Liver (tissue), 9 donors: ENCODE measurements around the gene CFAP100. TPM values are rescaled to one million over a fixed set of nuclear protein-coding genes. Genes with fewer than 3 reads are reported as not detected.

Experiments used
- DNase-seq: peaks from one replicate; pipeline ENCODE4 v3.0.0-alpha.2; 2017; ENCODE audit warnings: low spot score
- H3K27ac ChIP-seq, 2 donors: one replicate each; pipeline ENCODE4 v1.7.0; 2013; ENCODE audit warnings: inconsistent platforms in 2 of 2, low read length in 2 of 2, control low read depth in 1 of 2, low read depth in 1 of 2, mild to moderate bottlenecking in 1 of 2
- H3K27me3 ChIP-seq, 4 donors: one replicate each; pipeline versions ENCODE4 v1.6.1 to v1.7.0; 2013; ENCODE audit warnings: low read length in 3 of 4, inconsistent platforms in 1 of 4, mild to moderate bottlenecking in 1 of 4, moderate library complexity in 1 of 4; ENCODE audit not compliant: control insufficient read depth in 4 of 4, insufficient read depth in 4 of 4
- H3K36me3 ChIP-seq, 4 donors: one replicate each; pipeline versions ENCODE4 v1.6.1 to v1.7.0; 2013; ENCODE audit warnings: low read length in 3 of 4, mild to moderate bottlenecking in 3 of 4, low read depth in 1 of 4, moderate library complexity in 1 of 4; ENCODE audit not compliant: control insufficient read depth in 4 of 4, insufficient read depth in 3 of 4
- H3K4me1 ChIP-seq, 4 donors: one replicate each; pipeline versions ENCODE4 v1.6.1 to v1.7.0; 2013; ENCODE audit warnings: low read length in 3 of 4, mild to moderate bottlenecking in 3 of 4, moderate library complexity in 1 of 4; ENCODE audit not compliant: control insufficient read depth in 4 of 4, insufficient read depth in 4 of 4
- H3K4me3 ChIP-seq, 3 donors: one replicate each; pipeline versions ENCODE4 v1.6.1 to v1.7.0; 2013; ENCODE audit warnings: low read length in 3 of 3, control low read depth in 1 of 3, low read depth in 1 of 3, mild to moderate bottlenecking in 1 of 3
- H3K9ac ChIP-seq, 2 donors: one replicate each; pipeline ENCODE4 v1.7.0; 2013; ENCODE audit warnings: low read length in 2 of 2, mild to moderate bottlenecking in 2 of 2, moderate library complexity in 2 of 2, control low read depth in 1 of 2, low read depth in 1 of 2
- H3K9me3 ChIP-seq, 4 donors: one replicate each; pipeline versions ENCODE4 v1.6.1 to v1.7.0; 2013; ENCODE audit warnings: low read length in 3 of 4; ENCODE audit not compliant: control insufficient read depth in 4 of 4
- ATF3 ChIP-seq: IDR thresholded peaks from 2 replicates; pipeline ENCODE4 v1.6.1; 2016; ENCODE audit warnings: antibody characterized with exemption
- EGR1 ChIP-seq, 2 donors: IDR thresholded peaks; 2 replicates each; pipeline ENCODE4 v1.6.1; 2016 to 2018; ENCODE audit warnings: antibody characterized with exemption in 2 of 2, low read depth in 2 of 2
- FOXA1 ChIP-seq: IDR thresholded peaks from 2 replicates; pipeline ENCODE4 v1.6.1; 2016; ENCODE audit warnings: antibody characterized with exemption
- FOXA2 ChIP-seq: IDR thresholded peaks from 2 replicates; pipeline ENCODE4 v1.6.1; 2016; ENCODE audit warnings: antibody characterized with exemption
- GABPA ChIP-seq, 2 donors: IDR thresholded peaks in 1 of 2; conservative IDR thresholded peaks in 1 of 2; 2 replicates each; pipeline ENCODE4 v1.6.1; 2016; ENCODE audit warnings: antibody characterized with exemption in 2 of 2, mild to moderate bottlenecking in 1 of 2, moderate library complexity in 1 of 2
- HNF4A ChIP-seq, 2 donors: conservative IDR thresholded peaks; 2 replicates each; pipeline ENCODE4 v1.6.1; 2016; ENCODE audit warnings: antibody characterized with exemption in 2 of 2, mild to moderate bottlenecking in 2 of 2
- HNF4G ChIP-seq: IDR thresholded peaks from 2 replicates; pipeline ENCODE4 v1.6.1; 2016; ENCODE audit warnings: antibody characterized with exemption
- JUND ChIP-seq, 2 donors: IDR thresholded peaks; 2 replicates each; pipeline ENCODE4 v1.6.1; 2016; ENCODE audit warnings: antibody characterized with exemption in 2 of 2
- NR2F2 ChIP-seq: IDR thresholded peaks from 2 replicates; pipeline ENCODE4 v1.6.1; 2016; ENCODE audit warnings: antibody characterized with exemption
- RXRA ChIP-seq, 2 donors: IDR thresholded peaks; 2 replicates each; pipeline ENCODE4 v1.6.1; 2017 to 2018; ENCODE audit warnings: antibody characterized with exemption in 2 of 2, mild to moderate bottlenecking in 1 of 2
- SP1 ChIP-seq: IDR thresholded peaks from 2 replicates; pipeline ENCODE4 v1.6.1; 2018; ENCODE audit warnings: antibody characterized with exemption, mild to moderate bottlenecking
- TAF1 ChIP-seq: conservative IDR thresholded peaks from 2 replicates; pipeline ENCODE4 v1.6.1; 2016; ENCODE audit warnings: antibody characterized with exemption, mild to moderate bottlenecking
- ZBTB33 ChIP-seq: IDR thresholded peaks from 2 replicates; pipeline ENCODE4 v1.6.1; 2016; ENCODE audit warnings: antibody characterized with exemption
- WGBS: extraction: QIAGEN DNeasy Blood & Tissue Kit; methylation state at CpG from one replicate; pipeline ENCODE4 v1.1.7; 2013; 5-methylcytosine and 5-hydroxymethylcytosine counted together
- polyA plus RNA-seq, 2 donors: library from polyadenylated mRNA; stranded (reverse) in 1 of 2; unstranded in 1 of 2; fragments of 200-250 nt in 1 of 2; fragments of >200 nt in 1 of 2; fragmentation: Nextera tagmentation in 1 of 2; extraction: Ambion mirVana in 1 of 2; gene quantifications; one replicate each; pipeline versions ENCODE4 v1.2.1 to v1.2.3, GENCODE V29; 2013 to 2015
- total RNA-seq, 2 donors: library from RNA; depleted of rRNA; stranded (reverse); fragments of >200 nt; gene quantifications; one replicate each; pipeline ENCODE4 v1.2.3, GENCODE V29; 2014
- TF ChIP-seq, protein P1 (sequence below): fragments of 150-350 bp; IDR thresholded peaks from 2 replicates; pipeline ENCODE4 v1.5.1; 2017; ENCODE audit warnings: improper control_type of control experiment, low read depth, low read length; ENCODE audit not compliant: missing input control
- TF ChIP-seq, protein P2 (sequence below): IDR thresholded peaks from 2 replicates; pipeline ENCODE4 v1.6.1; 2016; ENCODE audit warnings: antibody characterized with exemption
- TF ChIP-seq, protein P3 (sequence below): IDR thresholded peaks from 2 replicates; pipeline ENCODE4 v1.6.1; 2016; ENCODE audit warnings: antibody characterized with exemption, mild to moderate bottlenecking
- donor health status: healthy.
- donor health status: healthy.
- donor health status: healthy.
- donor health status: healthy.
- donor health status: healthy.

CFAP100 gene
- total and polyA plus RNA-seq, 4 donors = not detected

GRCh38 chr3:126380011-126380768 lies 14.5 kb upstream of the CFAP100 start (continued):
- TF ChIP-seq, protein P1, sequence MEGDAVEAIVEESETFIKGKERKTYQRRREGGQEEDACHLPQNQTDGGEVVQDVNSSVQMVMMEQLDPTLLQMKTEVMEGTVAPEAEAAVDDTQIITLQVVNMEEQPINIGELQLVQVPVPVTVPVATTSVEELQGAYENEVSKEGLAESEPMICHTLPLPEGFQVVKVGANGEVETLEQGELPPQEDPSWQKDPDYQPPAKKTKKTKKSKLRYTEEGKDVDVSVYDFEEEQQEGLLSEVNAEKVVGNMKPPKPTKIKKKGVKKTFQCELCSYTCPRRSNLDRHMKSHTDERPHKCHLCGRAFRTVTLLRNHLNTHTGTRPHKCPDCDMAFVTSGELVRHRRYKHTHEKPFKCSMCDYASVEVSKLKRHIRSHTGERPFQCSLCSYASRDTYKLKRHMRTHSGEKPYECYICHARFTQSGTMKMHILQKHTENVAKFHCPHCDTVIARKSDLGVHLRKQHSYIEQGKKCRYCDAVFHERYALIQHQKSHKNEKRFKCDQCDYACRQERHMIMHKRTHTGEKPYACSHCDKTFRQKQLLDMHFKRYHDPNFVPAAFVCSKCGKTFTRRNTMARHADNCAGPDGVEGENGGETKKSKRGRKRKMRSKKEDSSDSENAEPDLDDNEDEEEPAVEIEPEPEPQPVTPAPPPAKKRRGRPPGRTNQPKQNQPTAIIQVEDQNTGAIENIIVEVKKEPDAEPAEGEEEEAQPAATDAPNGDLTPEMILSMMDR = no peak
- TF ChIP-seq FOXA2 = no peak
- TF ChIP-seq RXRA (IDR thresholded peaks at IDR 0.05) = no peak
- TF ChIP-seq FOXA1 = no peak
- TF ChIP-seq, protein P2, sequence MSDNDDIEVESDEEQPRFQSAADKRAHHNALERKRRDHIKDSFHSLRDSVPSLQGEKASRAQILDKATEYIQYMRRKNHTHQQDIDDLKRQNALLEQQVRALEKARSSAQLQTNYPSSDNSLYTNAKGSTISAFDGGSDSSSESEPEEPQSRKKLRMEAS = no peak
- TF ChIP-seq SP1 = no peak
- no peak for TF ChIP-seq ATF3

GRCh38 chr3:126381966-126382365 lies 12.7 kb upstream of the CFAP100 start:
- Histone ChIP-seq H3K36me3 (no peaks in the 10 kb centered on the region), H3K4me1 (no peaks in the 10 kb centered on the region), H3K9me3 (no peaks in the 10 kb centered on the region), H3K4me3 (no peak overlapping the region), H3K27ac (no peak overlapping the region), H3K9ac (no peak overlapping the region), H3K27me3 (no peaks in the 10 kb centered on the region)
- WGBS = 61% methylated on average over 2 of the region's 2 CpGs
- no peak for DNase-seq
- TF ChIP-seq FOXA1 (no peak), RXRA (IDR thresholded peaks at IDR 0.05) (no peak), HNF4G (no peak), SP1 (no peak), TAF1 (no peak)

GRCh38 chr3:126389112-126389793 lies 5.5 kb upstream of the CFAP100 start:
- Histone ChIP-seq H3K27ac (peak overlapping the region; percentile 83 to 94), H3K36me3 (no peaks in the 10 kb centered on the region), H3K4me3 (peak overlapping the region in 2 of 3 donors; percentile 39 to 45), H3K9ac (peak overlapping the region; percentile 33 to 74), H3K4me1 (peaks cover 0 to 8% (median 4%) of the 10 kb centered on the region in 4 donors), H3K27me3 (no peaks in the 10 kb centered on the region), H3K9me3 (no peaks in the 10 kb centered on the region)
- DNase-seq = peak; percentile 74
- WGBS = 2% methylated on average over 58 of the region's 58 CpGs
- TF ChIP-seq FOXA2 (peak; percentile 88), TAF1 (peak; percentile 57), ZBTB33 (no peak), HNF4A (conservative IDR thresholded peaks at IDR 0.05) (peak; percentile 55 to 64), RXRA (IDR thresholded peaks at IDR 0.05) (peak; percentile 77 to 84), HNF4G (no peak), SP1 (peak; percentile 89), FOXA1 (peak; percentile 85), EGR1 (IDR thresholded peaks at IDR 0.05; ENCODE audit: low read depth in 2 of 2) (no peak), ATF3 (no peak), NR2F2 (no peak), JUND (IDR thresholded peaks at IDR 0.05) (peak in 1 of 2 donors; percentile 60), GABPA (IDR thresholded peaks at IDR 0.05 in 1 of 2, conservative IDR thresholded peaks at IDR 0.05 in 1 of 2) (no peak)
- TF ChIP-seq, protein P3, sequence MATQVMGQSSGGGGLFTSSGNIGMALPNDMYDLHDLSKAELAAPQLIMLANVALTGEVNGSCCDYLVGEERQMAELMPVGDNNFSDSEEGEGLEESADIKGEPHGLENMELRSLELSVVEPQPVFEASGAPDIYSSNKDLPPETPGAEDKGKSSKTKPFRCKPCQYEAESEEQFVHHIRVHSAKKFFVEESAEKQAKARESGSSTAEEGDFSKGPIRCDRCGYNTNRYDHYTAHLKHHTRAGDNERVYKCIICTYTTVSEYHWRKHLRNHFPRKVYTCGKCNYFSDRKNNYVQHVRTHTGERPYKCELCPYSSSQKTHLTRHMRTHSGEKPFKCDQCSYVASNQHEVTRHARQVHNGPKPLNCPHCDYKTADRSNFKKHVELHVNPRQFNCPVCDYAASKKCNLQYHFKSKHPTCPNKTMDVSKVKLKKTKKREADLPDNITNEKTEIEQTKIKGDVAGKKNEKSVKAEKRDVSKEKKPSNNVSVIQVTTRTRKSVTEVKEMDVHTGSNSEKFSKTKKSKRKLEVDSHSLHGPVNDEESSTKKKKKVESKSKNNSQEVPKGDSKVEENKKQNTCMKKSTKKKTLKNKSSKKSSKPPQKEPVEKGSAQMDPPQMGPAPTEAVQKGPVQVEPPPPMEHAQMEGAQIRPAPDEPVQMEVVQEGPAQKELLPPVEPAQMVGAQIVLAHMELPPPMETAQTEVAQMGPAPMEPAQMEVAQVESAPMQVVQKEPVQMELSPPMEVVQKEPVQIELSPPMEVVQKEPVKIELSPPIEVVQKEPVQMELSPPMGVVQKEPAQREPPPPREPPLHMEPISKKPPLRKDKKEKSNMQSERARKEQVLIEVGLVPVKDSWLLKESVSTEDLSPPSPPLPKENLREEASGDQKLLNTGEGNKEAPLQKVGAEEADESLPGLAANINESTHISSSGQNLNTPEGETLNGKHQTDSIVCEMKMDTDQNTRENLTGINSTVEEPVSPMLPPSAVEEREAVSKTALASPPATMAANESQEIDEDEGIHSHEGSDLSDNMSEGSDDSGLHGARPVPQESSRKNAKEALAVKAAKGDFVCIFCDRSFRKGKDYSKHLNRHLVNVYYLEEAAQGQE = peak; percentile 86
- TF ChIP-seq, protein P1 = peak; percentile 98
